OCI-LY1 (cell line): ENCODE data around the gene PRPS1L1.

Source experiments
- H2AFZ ChIP-seq: fragments of 200-600 bp; sonication (generic), shearing (Covaris generic); 2 replicates; pipeline ENCODE4 v1.6.0; 2014; ENCODE audit warnings: antibody characterized with exemption, mild to moderate bottlenecking, low read length
- H3F3A ChIP-seq: fragments of 200-600 bp; sonication (generic), shearing (Covaris generic); 2 replicates; pipeline ENCODE4 v1.6.0; 2014; ENCODE audit warnings: mild to moderate bottlenecking, antibody characterized with exemption, low read length, moderate library complexity; ENCODE audit not compliant: insufficient read depth
- H3K27ac ChIP-seq: fragments of 200-600 bp; sonication (generic); 2 replicates; pipeline ENCODE4 v1.5.1; 2014; ENCODE audit warnings: low read length, mixed run types, mild to moderate bottlenecking, low read depth; ENCODE audit not compliant: poor library complexity, severe bottlenecking
- H3K27me3 ChIP-seq: fragments of 200-600 bp; sonication (generic); 2 replicates; pipeline ENCODE4 v1.6.0; 2014; ENCODE audit warnings: antibody characterized with exemption, mild to moderate bottlenecking, low read length, moderate library complexity; ENCODE audit not compliant: insufficient read depth
- H3K36me3 ChIP-seq: fragments of 200-600 bp; sonication (generic); 2 replicates; pipeline ENCODE4 v1.6.1; 2014; ENCODE audit warnings: mild to moderate bottlenecking, antibody characterized with exemption, low read length, moderate library complexity, mixed read lengths; ENCODE audit not compliant: insufficient read depth
- H3K4me1 ChIP-seq: fragments of 200-600 bp; sonication (generic); 2 replicates; pipeline ENCODE4 v1.5.1; 2014; ENCODE audit warnings: mild to moderate bottlenecking, low read length, moderate library complexity; ENCODE audit not compliant: insufficient read depth, severe bottlenecking
- H3K4me2 ChIP-seq: fragments of 200-600 bp; sonication (generic), shearing (Covaris generic); 2 replicates; pipeline ENCODE4 v1.6.1; 2014; ENCODE audit warnings: low read length
- H3K4me3 ChIP-seq: fragments of 200-600 bp; sonication (generic); 2 replicates; pipeline ENCODE4 v1.5.1; 2014; ENCODE audit warnings: low read length, low read depth, mild to moderate bottlenecking, mixed read lengths; ENCODE audit not compliant: poor library complexity, severe bottlenecking
- H3K79me2 ChIP-seq: fragments of 200-600 bp; shearing (Covaris generic); 2 replicates; pipeline ENCODE4 v1.6.1; 2016; ENCODE audit warnings: mixed run types, low read length, mixed read lengths; ENCODE audit not compliant: insufficient read depth
- H3K9ac ChIP-seq: fragments of 200-600 bp; sonication (generic), shearing (Covaris generic); 2 replicates; pipeline ENCODE4 v1.6.1; 2014; ENCODE audit warnings: mild to moderate bottlenecking, low read length, mixed read lengths
- H3K9me2 ChIP-seq: fragments of 200-600 bp; sonication (generic), shearing (Covaris generic); 2 replicates; pipeline ENCODE4 v1.6.1; 2014; ENCODE audit warnings: low read depth, mild to moderate bottlenecking, low read length, mixed read lengths
- H3K9me3 ChIP-seq: fragments of 200-600 bp; shearing (Covaris generic); 2 replicates; pipeline ENCODE4 v1.6.1; 2014; ENCODE audit warnings: low read length, mixed read lengths
- H4K20me1 ChIP-seq: fragments of 200-600 bp; sonication (generic), shearing (Covaris generic); 2 replicates; pipeline ENCODE4 v1.6.0; 2016; ENCODE audit warnings: mild to moderate bottlenecking, low read length; ENCODE audit not compliant: insufficient read depth
- EZH2 ChIP-seq: fragments of 200-600 bp; sonication (generic), shearing (Covaris generic); IDR thresholded peaks from 2 replicates; pipeline ENCODE4 v1.8.0; 2017; ENCODE audit warnings: borderline replicate concordance, mixed run types, mild to moderate bottlenecking, antibody characterized with exemption, low read length, moderate library complexity, mixed read lengths
- TF ChIP-seq, protein P1 (sequence below): fragments of 200-600 bp; sonication (generic), shearing (Covaris generic); IDR thresholded peaks from 2 replicates; pipeline ENCODE4 v1.5.1; 2017; ENCODE audit warnings: mild to moderate bottlenecking, antibody characterized with exemption, low read length, moderate library complexity, mixed read lengths

PRPS1L1 gene

DNA sequence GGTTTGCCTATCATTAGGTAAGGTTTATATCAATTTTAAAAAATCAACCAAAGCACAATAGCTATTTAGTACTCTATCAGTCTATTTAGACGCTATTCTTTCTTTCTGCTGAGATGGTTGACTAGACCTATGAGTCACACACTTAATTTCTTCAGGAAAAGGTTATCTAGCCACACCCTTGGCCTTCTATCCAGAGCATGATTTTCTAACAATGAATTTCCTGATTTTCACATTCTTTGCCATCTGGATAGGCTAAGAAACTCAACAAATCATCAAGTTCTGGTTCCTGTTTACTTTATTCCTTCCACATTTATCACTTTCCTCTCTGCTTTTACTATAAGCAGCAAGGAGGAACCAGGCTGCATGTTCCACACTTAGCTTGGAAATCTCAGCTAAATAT, 8.1 kb downstream of the PRPS1L1 start:
- no peaks in the 10 kb centered on the region for H3F3A ChIP-seq
- H3K27ac ChIP-seq: no peak overlapping the region
- no peaks in the 10 kb centered on the region for H3K9me3 ChIP-seq
- H3K4me3 ChIP-seq: no peak overlapping the region
- H3K9me2 ChIP-seq: no peaks in the 10 kb centered on the region
- no peaks in the 10 kb centered on the region for H3K79me2 ChIP-seq
- H3K9ac ChIP-seq: no peak overlapping the region
- H2AFZ ChIP-seq: no peak overlapping the region
- no peaks in the 10 kb centered on the region for H3K4me1 ChIP-seq
- H4K20me1 ChIP-seq: no peaks in the 10 kb centered on the region
- H3K4me2 ChIP-seq: no peak overlapping the region
- TF ChIP-seq EZH2: no peak
- TF ChIP-seq, protein P1, sequence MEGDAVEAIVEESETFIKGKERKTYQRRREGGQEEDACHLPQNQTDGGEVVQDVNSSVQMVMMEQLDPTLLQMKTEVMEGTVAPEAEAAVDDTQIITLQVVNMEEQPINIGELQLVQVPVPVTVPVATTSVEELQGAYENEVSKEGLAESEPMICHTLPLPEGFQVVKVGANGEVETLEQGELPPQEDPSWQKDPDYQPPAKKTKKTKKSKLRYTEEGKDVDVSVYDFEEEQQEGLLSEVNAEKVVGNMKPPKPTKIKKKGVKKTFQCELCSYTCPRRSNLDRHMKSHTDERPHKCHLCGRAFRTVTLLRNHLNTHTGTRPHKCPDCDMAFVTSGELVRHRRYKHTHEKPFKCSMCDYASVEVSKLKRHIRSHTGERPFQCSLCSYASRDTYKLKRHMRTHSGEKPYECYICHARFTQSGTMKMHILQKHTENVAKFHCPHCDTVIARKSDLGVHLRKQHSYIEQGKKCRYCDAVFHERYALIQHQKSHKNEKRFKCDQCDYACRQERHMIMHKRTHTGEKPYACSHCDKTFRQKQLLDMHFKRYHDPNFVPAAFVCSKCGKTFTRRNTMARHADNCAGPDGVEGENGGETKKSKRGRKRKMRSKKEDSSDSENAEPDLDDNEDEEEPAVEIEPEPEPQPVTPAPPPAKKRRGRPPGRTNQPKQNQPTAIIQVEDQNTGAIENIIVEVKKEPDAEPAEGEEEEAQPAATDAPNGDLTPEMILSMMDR: no peak
- no peaks in the 10 kb centered on the region for H3K27me3 ChIP-seq
- H3K36me3 ChIP-seq: no peaks in the 10 kb centered on the region

DNA sequence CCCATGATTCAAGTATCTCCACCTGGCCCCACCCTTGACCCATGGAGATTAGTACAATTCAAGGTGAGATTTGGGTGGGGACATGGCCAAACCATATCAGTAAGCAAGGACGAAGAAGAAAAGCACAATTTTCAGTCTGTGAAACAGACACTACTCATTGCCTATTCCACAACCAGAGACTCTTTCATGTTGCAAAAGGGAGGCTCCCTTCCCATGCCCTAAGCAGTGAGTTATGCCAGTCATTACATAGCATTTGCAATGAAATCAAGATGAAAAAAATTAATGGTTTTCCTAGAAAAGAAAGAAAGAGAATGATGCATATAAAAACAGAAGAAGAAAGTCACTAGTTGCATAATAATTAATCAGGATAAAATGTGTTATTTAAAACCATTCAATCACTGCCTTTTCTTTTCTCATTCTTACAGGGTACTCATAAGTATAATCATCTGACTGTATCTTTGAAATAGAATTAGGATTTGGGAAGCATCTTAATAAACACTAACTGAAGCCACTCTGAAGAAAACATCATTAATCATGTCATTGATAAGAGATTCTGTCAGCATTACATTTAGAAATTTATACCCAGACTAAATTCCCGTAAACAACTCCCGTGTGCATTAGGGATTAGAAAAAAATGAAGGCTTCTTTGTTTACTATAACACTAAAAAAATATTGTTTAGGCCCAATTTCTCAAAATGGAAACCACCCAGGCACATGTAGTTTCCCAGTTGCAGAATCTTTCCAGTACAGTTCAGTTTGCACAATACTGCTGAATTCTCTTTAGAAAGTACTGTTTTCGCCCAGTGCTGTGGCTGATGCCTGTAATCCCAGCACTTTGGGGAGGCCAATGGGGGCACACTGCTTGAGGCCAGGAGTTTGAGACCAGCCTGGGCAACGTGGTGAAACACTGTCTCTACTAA, 9.1 kb downstream of the PRPS1L1 start:
- Histone ChIP-seq H3K36me3 (no peaks in the 10 kb centered on the region), H3K27me3 (no peaks in the 10 kb centered on the region), H4K20me1 (no peaks in the 10 kb centered on the region), H3K9me2 (no peaks in the 10 kb centered on the region), H3K27ac (no peak overlapping the region), H3K4me3 (no peak overlapping the region), H3K79me2 (no peaks in the 10 kb centered on the region), H3K9me3 (no peaks in the 10 kb centered on the region), H2AFZ (no peak overlapping the region), H3K4me1 (no peaks in the 10 kb centered on the region), H3F3A (no peaks in the 10 kb centered on the region), H3K4me2 (no peak overlapping the region), H3K9ac (no peak overlapping the region)
- TF ChIP-seq EZH2: no peak
- TF ChIP-seq, protein P1: no peak

DNA sequence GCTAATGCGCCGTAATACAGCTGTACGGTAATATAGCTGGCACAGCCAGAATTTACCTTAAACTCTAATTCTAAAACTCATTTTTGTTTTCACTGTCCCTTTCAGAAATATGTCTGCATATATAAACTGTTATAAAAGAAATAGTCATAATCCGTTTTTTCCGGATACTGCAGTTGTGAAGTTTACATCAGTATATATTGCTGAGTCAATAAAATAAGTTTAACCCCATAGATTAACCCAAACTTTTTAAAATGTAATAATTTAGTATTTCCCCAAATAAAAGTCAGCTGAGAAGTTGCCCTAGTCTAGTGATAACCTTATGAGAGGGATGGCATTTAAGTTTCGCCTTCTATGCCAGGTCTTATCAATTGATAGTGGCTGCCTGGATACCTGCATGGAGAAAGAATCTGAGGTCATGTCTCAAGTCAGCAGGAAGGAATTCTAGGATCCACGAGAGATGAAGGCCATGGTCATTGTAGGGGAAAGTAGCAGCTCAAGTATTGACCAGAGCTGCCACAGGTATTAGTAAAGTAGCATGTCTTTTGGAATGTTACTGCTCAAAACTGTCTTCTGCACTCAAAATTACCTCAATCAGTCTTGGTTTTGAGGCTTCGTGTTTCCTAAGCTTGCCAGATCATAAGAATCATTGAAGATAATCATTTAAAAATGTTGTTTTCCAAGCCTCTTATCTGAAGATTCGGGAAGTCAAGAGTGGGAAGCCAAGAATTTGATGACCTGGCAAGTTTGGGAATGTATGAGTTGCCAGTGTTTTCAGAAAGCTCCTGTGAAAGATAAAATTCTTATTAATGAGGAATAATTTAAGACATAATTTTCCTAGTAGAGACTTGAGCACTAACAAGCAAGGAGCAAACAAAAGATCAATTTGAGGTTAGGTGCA, 10.8 kb downstream of the PRPS1L1 start:
- Histone ChIP-seq H3K36me3 (no peaks in the 10 kb centered on the region), H4K20me1 (no peaks in the 10 kb centered on the region), H3K4me2 (no peak overlapping the region), H3K9ac (no peak overlapping the region), H3K27me3 (no peaks in the 10 kb centered on the region), H3K4me1 (no peaks in the 10 kb centered on the region), H3K27ac (no peak overlapping the region), H3F3A (no peaks in the 10 kb centered on the region), H3K4me3 (no peak overlapping the region), H3K79me2 (no peaks in the 10 kb centered on the region), H3K9me3 (no peaks in the 10 kb centered on the region), H3K9me2 (no peaks in the 10 kb centered on the region), H2AFZ (no peak overlapping the region)
- no peak for TF ChIP-seq EZH2
- TF ChIP-seq, protein P1: no peak
